Measurements from ENCODE around the gene CLDN15.
"Not testable (repeated sequence)": the region's sequence is repeated elsewhere in the genome, so short reads cannot be mapped to it uniquely, and the experiment has no call there.

Gene CLDN15

GRCh38 chr7:101222275-101222830 lies 15.2 kb downstream of the CLDN15 start:
- DNase-seq (ENCODE audit: low read depth), result no peak

GRCh38 chr7:101220295-101220694 lies 17.3 kb downstream of the CLDN15 start:
- DNase-seq (ENCODE audit: low read depth), result no peak

- DNase-seq (ENCODE audit: low read depth), result no peak
These were observed 19.1 kb downstream of the CLDN15 start for GRCh38 chr7:101218236-101219125.

GRCh38 chr7:101217388-101218235 lies 20.0 kb downstream of the CLDN15 start, which contains the start of the genes PLOD3 and ZNHIT1:
Gene PLOD3 (minus strand): TSS chr7:101217581. CDS start chr7:101217274, 307 bp downstream.
Gene ZNHIT1 (plus strand): TSS chr7:101218165. CDS start chr7:101218196, 31 bp downstream.
- DNase-seq (ENCODE audit: low read depth), result peak; percentile 97

- DNase-seq (ENCODE audit: low read depth), result no peak
These were observed 20.7 kb downstream of the CLDN15 start for GRCh38 chr7:101216860-101217387.

GRCh38 chr7:101216001-101216859 lies 21.4 kb downstream of the CLDN15 start:
- no peak for DNase-seq (ENCODE audit: low read depth)

- no peak for DNase-seq (ENCODE audit: low read depth)
These were observed 25.6 kb downstream of the CLDN15 start for GRCh38 chr7:101212014-101212413.

- no peak for DNase-seq (ENCODE audit: low read depth)
These were observed 26.1 kb downstream of the CLDN15 start for GRCh38 chr7:101211501-101211900.

- no peak for DNase-seq (ENCODE audit: low read depth)
These were observed 27.5 kb downstream of the CLDN15 start for GRCh38 chr7:101210143-101210542.

GRCh38 chr7:101208794-101209193 lies 28.8 kb downstream of the CLDN15 start:
- no peak for DNase-seq (ENCODE audit: low read depth)

- DNase-seq (ENCODE audit: low read depth), result no peak
These were observed 30.1 kb downstream of the CLDN15 start for GRCh38 chr7:101207459-101207858.

- no peak for DNase-seq (ENCODE audit: low read depth)
These were observed 30.9 kb downstream of the CLDN15 start for GRCh38 chr7:101206665-101207042.

GRCh38 chr7:101205901-101206664 lies 31.5 kb downstream of the CLDN15 start:
- DNase-seq (ENCODE audit: low read depth), result no peak

GRCh38 chr7:101203740-101204738 lies 33.6 kb downstream of the CLDN15 start:
- not testable (repeated sequence) for DNase-seq (ENCODE audit: low read depth)

- no peak for DNase-seq (ENCODE audit: low read depth)
These were observed 35.0 kb downstream of the CLDN15 start for GRCh38 chr7:101202603-101202918.

GRCh38 chr7:101201695-101202602 lies 35.7 kb downstream of the CLDN15 start:
- no peak for DNase-seq (ENCODE audit: low read depth)

GRCh38 chr7:101200862-101201599 lies 36.6 kb downstream of the CLDN15 start, which contains the start of gene MOGAT3:
Gene MOGAT3 (minus strand): TSS chr7:101201036. CDS start chr7:101200854, 182 bp downstream.
- no peak for DNase-seq (ENCODE audit: low read depth)
